Renal cortex interstitium (tissue), 15 donors: ENCODE measurements around the gene TTLL13. TPM values are rescaled to one million over a fixed set of nuclear protein-coding genes. Genes with fewer than 3 reads are reported as not detected.
A peak's percentile ranks its signal among the peaks of the same experiment; 100 is the strongest.

Experiments
- DNase-seq, 11 donors: peaks; one replicate each; pipeline ENCODE4 v3.0.0-alpha.2; 2013; ENCODE audit warnings: low read depth in 9 of 11, low spot score in 4 of 11; ENCODE audit errors: extremely low read depth in 1 of 11
- long read RNA-seq, 16 experiments: transcript quantifications; one replicate each; lab custom pipeline, GENCODE V29; 2026
- polyA plus RNA-seq, 3 donors: library from polyadenylated mRNA; unstranded; fragments of 120-200 nt; gene quantifications; one replicate each; pipeline ENCODE4 v1.2.1, GENCODE V29; 2013; ENCODE audit not compliant: insufficient read length in 3 of 3

TTLL13 gene
- polyA plus RNA-seq, result under 1 TPM in 2 of 3 donors, not detected in 1; 0.20 to 0.80 TPM
- long read RNA-seq, donor 1, result 0 reads
- long read RNA-seq, donor 2, result 0 reads
- long read RNA-seq, donor 3, result 0 reads
- long read RNA-seq, donor 4, result 0 reads
- long read RNA-seq, donor 5, result 0 reads
- long read RNA-seq, donor 6, result 0 reads
- long read RNA-seq, donor 7, result 0 reads
- long read RNA-seq, donor 8, result 0 reads
- long read RNA-seq, donor 9, result 0 reads
- long read RNA-seq, donor 10, result 0 reads
- long read RNA-seq, donor 11, result 0 reads
- long read RNA-seq, donor 12, result 0 reads
- long read RNA-seq, donor 13, result 0 reads
- long read RNA-seq, donor 14, result 0 reads
- long read RNA-seq, donor 15, result 0 reads
- long read RNA-seq, donor 16, result 0 reads

GRCh38 chr15:90249203-90249863 is at the start of gene TTLL13:
Gene TTLL13, plus strand, starts transcription at chr15:90249556. Its CDS starts 1,075 bp downstream, at chr15:90250631.
- DNase-seq, result peak; percentile 74 to 92 (median 86)

- DNase-seq, result no peak
Measured at GRCh38 chr15:90200534-90201129, 48.7 kb upstream of the TTLL13 start.

GRCh38 chr15:90201130-90201943 is 48.0 kb upstream of the TTLL13 start, which contains the start of gene SEMA4B:
Gene SEMA4B, plus strand, starts transcription at chr15:90201330. Its CDS starts 249 bp downstream, at chr15:90201579.
- peak in 3 of 11 donors; percentile 62 to 74 (median 72) for DNase-seq

GRCh38 chr15:90201944-90202375 is 47.4 kb upstream of the TTLL13 start:
- DNase-seq, result no peak

- DNase-seq, result no peak
Measured at GRCh38 chr15:90202929-90203328, 46.4 kb upstream of the TTLL13 start.

GRCh38 chr15:90203473-90203872 is 45.9 kb upstream of the TTLL13 start:
- no peak for DNase-seq

GRCh38 chr15:90203922-90204321 is 45.4 kb upstream of the TTLL13 start:
- DNase-seq, result no peak

- DNase-seq, result no peak
Measured at GRCh38 chr15:90205050-90205848, 44.1 kb upstream of the TTLL13 start.

- DNase-seq, result no peak
Measured at GRCh38 chr15:90205886-90206285, 43.5 kb upstream of the TTLL13 start.

- no peak for DNase-seq
Measured at GRCh38 chr15:90207252-90207651, 42.1 kb upstream of the TTLL13 start.

GRCh38 chr15:90208356-90208755 is 41.0 kb upstream of the TTLL13 start:
- DNase-seq, result no peak

- no peak for DNase-seq
Measured at GRCh38 chr15:90209591-90209990, 39.8 kb upstream of the TTLL13 start.

- DNase-seq, result no peak
Measured at GRCh38 chr15:90210593-90210992, 38.8 kb upstream of the TTLL13 start.

GRCh38 chr15:90211009-90211408 is 38.3 kb upstream of the TTLL13 start:
- DNase-seq, result no peak

- no peak for DNase-seq
Measured at GRCh38 chr15:90211440-90212143, 37.8 kb upstream of the TTLL13 start.

- DNase-seq, result no peak
Measured at GRCh38 chr15:90212221-90213098, 36.9 kb upstream of the TTLL13 start.
